Astrocyte (in vitro differentiated cells and primary cell): Measurements from ENCODE around the gene MICALL1.

Experiments used
- EZH2 ChIP-seq: IDR thresholded peaks from 2 replicates; pipeline ENCODE4 v1.6.1; 2012; ENCODE audit warnings: mild to moderate bottlenecking, low read length, inconsistent platforms; ENCODE audit not compliant: insufficient read depth
- TF ChIP-seq, protein P1 (sequence below): IDR thresholded peaks from 2 replicates; pipeline ENCODE4 v1.5.1; 2011; ENCODE audit warnings: low read depth, mild to moderate bottlenecking, inconsistent platforms, low read length, moderate library complexity; ENCODE audit not compliant: insufficient read depth

DNA sequence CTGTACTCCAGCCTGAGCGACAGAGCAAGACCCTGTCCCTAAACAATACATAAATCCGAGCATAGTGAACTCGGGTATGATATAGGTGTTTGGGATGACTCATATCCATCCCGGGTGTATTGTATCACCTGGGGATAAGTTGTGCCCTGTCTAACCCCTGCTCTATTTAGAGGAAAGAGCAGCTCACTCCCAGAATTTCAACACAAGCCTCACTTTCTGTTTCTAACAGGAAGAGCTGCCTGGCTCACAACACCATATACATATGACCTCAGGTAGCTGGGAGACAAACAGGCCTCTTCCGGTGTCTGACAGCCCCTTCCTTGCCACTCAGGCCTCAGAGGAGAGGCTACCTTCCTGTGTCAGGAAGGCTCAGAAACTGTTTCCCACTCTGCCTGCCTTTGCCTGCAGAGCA lies 9.9 kb upstream of the MICALL1 start:
- TF ChIP-seq, protein P1, sequence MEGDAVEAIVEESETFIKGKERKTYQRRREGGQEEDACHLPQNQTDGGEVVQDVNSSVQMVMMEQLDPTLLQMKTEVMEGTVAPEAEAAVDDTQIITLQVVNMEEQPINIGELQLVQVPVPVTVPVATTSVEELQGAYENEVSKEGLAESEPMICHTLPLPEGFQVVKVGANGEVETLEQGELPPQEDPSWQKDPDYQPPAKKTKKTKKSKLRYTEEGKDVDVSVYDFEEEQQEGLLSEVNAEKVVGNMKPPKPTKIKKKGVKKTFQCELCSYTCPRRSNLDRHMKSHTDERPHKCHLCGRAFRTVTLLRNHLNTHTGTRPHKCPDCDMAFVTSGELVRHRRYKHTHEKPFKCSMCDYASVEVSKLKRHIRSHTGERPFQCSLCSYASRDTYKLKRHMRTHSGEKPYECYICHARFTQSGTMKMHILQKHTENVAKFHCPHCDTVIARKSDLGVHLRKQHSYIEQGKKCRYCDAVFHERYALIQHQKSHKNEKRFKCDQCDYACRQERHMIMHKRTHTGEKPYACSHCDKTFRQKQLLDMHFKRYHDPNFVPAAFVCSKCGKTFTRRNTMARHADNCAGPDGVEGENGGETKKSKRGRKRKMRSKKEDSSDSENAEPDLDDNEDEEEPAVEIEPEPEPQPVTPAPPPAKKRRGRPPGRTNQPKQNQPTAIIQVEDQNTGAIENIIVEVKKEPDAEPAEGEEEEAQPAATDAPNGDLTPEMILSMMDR, result no peak
- TF ChIP-seq EZH2, result no peak
